Measurements from ENCODE around the gene DNAJC11.

The DNAJC11 gene

GRCh38 chr1:6596886-6597776 lies 104.5 kb downstream of the DNAJC11 start:
- WGBS: 95% methylated on average over 14 of the region's 15 CpGs
- Histone ChIP-seq H3K4me2 (ENCODE audit: low read length, poor library complexity, severe bottlenecking) (no peak overlapping the region), H3K27ac (ENCODE audit: low read length, poor library complexity, severe bottlenecking) (no peak overlapping the region), H3K36me3 (ENCODE audit: control insufficient read depth in 1 of 2, insufficient read depth in 2 of 2, low read depth in 1 of 2, low read length in 2 of 2) (peaks cover 67 to 70% of the 10 kb centered on the region in 2 experiments), H3K9ac (ENCODE audit: low read length) (peak overlapping the region; percentile 59), H2AK5ac (ENCODE audit: low read length, severe bottlenecking) (no peak overlapping the region), H2AFZ (ENCODE audit: low read depth, low read length) (no peak overlapping the region), H2BK5ac (ENCODE audit: low read depth, low read length, poor library complexity, severe bottlenecking) (no peak overlapping the region), H4K8ac (ENCODE audit: low read length) (no peak overlapping the region), H3K18ac (ENCODE audit: low read depth in 1 of 2, low read length in 2 of 2) (no peak overlapping the region), H3K4me3 (ENCODE audit: insufficient read depth in 1 of 2, low read depth in 1 of 2, low read length in 2 of 2) (peak overlapping the region in 1 of 2 experiments; percentile 52), H3K79me1 (replicated peaks; ENCODE audit: low read length, poor library complexity, severe bottlenecking) (peaks cover 51% of the 10 kb centered on the region), H3K4me1 (ENCODE audit: control insufficient read depth, insufficient read depth, low read depth, low read length) (peaks cover 29% of the 10 kb centered on the region), H4K91ac (ENCODE audit: low read length) (no peak overlapping the region), H2BK12ac (ENCODE audit: low read length in 2 of 2) (no peak overlapping the region), H2BK120ac (ENCODE audit: low read depth, low read length) (no peak overlapping the region), H2BK15ac (ENCODE audit: low read depth, poor library complexity, severe bottlenecking) (no peak overlapping the region), H3K14ac (ENCODE audit: low read length in 2 of 2) (no peak overlapping the region), H3K23ac (ENCODE audit: low read length in 2 of 2) (no peak overlapping the region), H3K9me3 (ENCODE audit: control insufficient read depth, low read length) (no peaks in the 10 kb centered on the region), H3K4ac (ENCODE audit: low read depth in 1 of 2, low read length in 2 of 2) (peak overlapping the region in 1 of 2 experiments; percentile 24), H3K27me3 (ENCODE audit: control insufficient read depth in 1 of 2, insufficient read depth in 1 of 2, low read length in 2 of 2) (no peaks in the 10 kb centered on the region)
- DNase-seq: no peak

- Histone ChIP-seq H3K23ac (ENCODE audit: low read length in 2 of 2) (no peak overlapping the region), H3K18ac (ENCODE audit: low read depth in 1 of 2, low read length in 2 of 2) (no peak overlapping the region), H3K14ac (ENCODE audit: low read length in 2 of 2) (no peak overlapping the region), H2AK5ac (ENCODE audit: low read length, severe bottlenecking) (no peak overlapping the region), H3K4me1 (ENCODE audit: control insufficient read depth, insufficient read depth, low read depth, low read length) (peaks cover 26% of the 10 kb centered on the region), H4K8ac (ENCODE audit: low read length) (no peak overlapping the region), H3K4me2 (ENCODE audit: low read length, poor library complexity, severe bottlenecking) (no peak overlapping the region), H2BK12ac (ENCODE audit: low read length in 2 of 2) (no peak overlapping the region), H3K36me3 (ENCODE audit: control insufficient read depth in 1 of 2, insufficient read depth in 2 of 2, low read depth in 1 of 2, low read length in 2 of 2) (peaks cover 73 to 77% of the 10 kb centered on the region in 2 experiments), H3K27me3 (ENCODE audit: control insufficient read depth in 1 of 2, insufficient read depth in 1 of 2, low read length in 2 of 2) (no peaks in the 10 kb centered on the region), H3K9me3 (ENCODE audit: control insufficient read depth, low read length) (no peaks in the 10 kb centered on the region), H3K4ac (ENCODE audit: low read depth in 1 of 2, low read length in 2 of 2) (no peak overlapping the region), H3K9ac (ENCODE audit: low read length) (peak overlapping the region; percentile 59), H3K27ac (ENCODE audit: low read length, poor library complexity, severe bottlenecking) (no peak overlapping the region), H2BK120ac (ENCODE audit: low read depth, low read length) (no peak overlapping the region), H3K4me3 (ENCODE audit: insufficient read depth in 1 of 2, low read depth in 1 of 2, low read length in 2 of 2) (peak overlapping the region in 1 of 2 experiments; percentile 52), H2BK5ac (ENCODE audit: low read depth, low read length, poor library complexity, severe bottlenecking) (no peak overlapping the region), H2AFZ (ENCODE audit: low read depth, low read length) (no peak overlapping the region), H3K79me1 (replicated peaks; ENCODE audit: low read length, poor library complexity, severe bottlenecking) (peaks cover 56% of the 10 kb centered on the region), H2BK15ac (ENCODE audit: low read depth, poor library complexity, severe bottlenecking) (no peak overlapping the region), H4K91ac (ENCODE audit: low read length) (no peak overlapping the region)
- DNase-seq: no peak
- WGBS: 86% methylated on average over 6 of the region's 7 CpGs
Observed at GRCh38 chr1:6596351-6596750, 105.3 kb downstream of the DNAJC11 start.

DNA sequence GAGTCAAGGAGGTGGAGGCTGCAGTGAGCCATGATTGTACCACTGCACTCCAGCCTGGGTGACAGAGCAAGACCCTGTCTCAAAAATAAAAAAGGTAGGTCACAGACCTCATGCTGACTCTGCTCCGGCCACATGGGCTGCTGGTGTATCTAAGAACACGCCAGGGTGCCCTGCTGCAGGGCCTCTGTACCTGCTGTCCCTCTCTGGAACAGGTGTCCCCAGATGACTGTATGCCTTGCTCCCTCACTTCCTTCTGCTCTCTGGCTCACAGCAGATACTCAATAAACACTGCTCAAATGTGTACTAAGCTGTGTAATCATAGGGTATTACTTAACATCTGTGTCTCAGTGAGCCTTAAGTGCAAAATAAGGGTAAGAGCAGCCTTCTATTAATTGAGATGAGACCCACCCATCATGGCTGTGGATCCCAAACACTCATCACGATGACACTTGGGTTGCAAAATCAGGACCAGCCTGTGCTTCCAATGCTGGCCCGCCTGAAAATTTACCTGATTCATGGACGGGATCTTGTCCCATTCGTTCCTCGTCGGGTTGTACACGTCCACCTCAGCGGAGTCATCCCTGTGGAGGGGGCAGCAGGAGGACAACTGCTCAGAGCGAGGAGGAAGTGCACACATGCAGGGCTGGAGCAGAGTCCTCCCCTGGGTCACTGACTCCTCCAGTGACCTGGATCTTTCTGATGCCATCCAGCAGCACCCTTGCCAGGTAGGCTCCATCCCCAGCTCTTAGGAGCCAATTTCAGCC lies 106.5 kb downstream of the DNAJC11 start:
- no peak overlapping the region for H2AFZ ChIP-seq (ENCODE audit: low read depth, low read length)
- no peak for DNase-seq
- H3K14ac ChIP-seq (ENCODE audit: low read length in 2 of 2): no peak overlapping the region
- no peak overlapping the region for H3K23ac ChIP-seq (ENCODE audit: low read length in 2 of 2)
- no peak overlapping the region for H3K18ac ChIP-seq (ENCODE audit: low read depth in 1 of 2, low read length in 2 of 2)
- WGBS: 96% methylated on average over 11 of the region's 11 CpGs
- H2BK15ac ChIP-seq (ENCODE audit: low read depth, poor library complexity, severe bottlenecking): no peak overlapping the region
- H3K27me3 ChIP-seq (ENCODE audit: control insufficient read depth in 1 of 2, insufficient read depth in 1 of 2, low read length in 2 of 2): no peaks in the 10 kb centered on the region
- H4K8ac ChIP-seq (ENCODE audit: low read length): no peak overlapping the region
- no peak overlapping the region for H2BK5ac ChIP-seq (ENCODE audit: low read depth, low read length, poor library complexity, severe bottlenecking)
- H4K91ac ChIP-seq (ENCODE audit: low read length): no peak overlapping the region
- peaks cover 19% of the 10 kb centered on the region for H3K4me1 ChIP-seq (ENCODE audit: control insufficient read depth, insufficient read depth, low read depth, low read length)
- H2AK5ac ChIP-seq (ENCODE audit: low read length, severe bottlenecking): no peak overlapping the region
- H2BK12ac ChIP-seq (ENCODE audit: low read length in 2 of 2): no peak overlapping the region
- H3K9me3 ChIP-seq (ENCODE audit: control insufficient read depth, low read length): no peaks in the 10 kb centered on the region
- no peak overlapping the region for H3K9ac ChIP-seq (ENCODE audit: low read length)
- H3K4ac ChIP-seq (ENCODE audit: low read depth in 1 of 2, low read length in 2 of 2): no peak overlapping the region
- no peak overlapping the region for H2BK120ac ChIP-seq (ENCODE audit: low read depth, low read length)
- no peak overlapping the region for H3K4me3 ChIP-seq (ENCODE audit: insufficient read depth in 1 of 2, low read depth in 1 of 2, low read length in 2 of 2)
- H3K36me3 ChIP-seq (ENCODE audit: control insufficient read depth in 1 of 2, insufficient read depth in 2 of 2, low read depth in 1 of 2, low read length in 2 of 2): peaks cover 82 to 89% of the 10 kb centered on the region in 2 experiments
- H3K27ac ChIP-seq (ENCODE audit: low read length, poor library complexity, severe bottlenecking): no peak overlapping the region
- H3K4me2 ChIP-seq (ENCODE audit: low read length, poor library complexity, severe bottlenecking): no peak overlapping the region
- H3K79me1 ChIP-seq (replicated peaks; ENCODE audit: low read length, poor library complexity, severe bottlenecking): peaks cover 62% of the 10 kb centered on the region

DNA sequence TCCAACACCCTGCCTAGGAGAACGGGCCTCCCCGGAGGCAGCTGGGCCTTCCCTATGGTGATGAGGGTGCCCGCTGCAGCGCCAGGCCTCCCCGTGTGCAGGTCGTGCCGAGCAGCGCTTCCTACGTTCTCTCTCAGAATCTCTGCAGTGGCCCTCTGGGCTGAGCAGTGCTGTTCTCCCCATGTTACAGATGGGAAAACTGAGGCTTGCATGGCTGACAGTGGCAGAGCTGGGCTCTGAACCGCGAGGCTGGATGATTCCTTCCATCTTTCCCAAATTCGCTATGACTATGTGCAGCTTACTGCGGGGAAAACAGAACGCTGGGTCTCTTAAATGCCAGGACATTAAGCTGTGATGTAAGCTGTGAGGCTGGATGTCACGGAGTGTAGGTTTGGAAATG lies 107.8 kb downstream of the DNAJC11 start:
- Histone ChIP-seq H2AFZ (ENCODE audit: low read depth, low read length) (no peak overlapping the region), H3K4ac (ENCODE audit: low read depth in 1 of 2, low read length in 2 of 2) (no peak overlapping the region), H2BK12ac (ENCODE audit: low read length in 2 of 2) (no peak overlapping the region), H3K27ac (ENCODE audit: low read length, poor library complexity, severe bottlenecking) (no peak overlapping the region), H3K14ac (ENCODE audit: low read length in 2 of 2) (no peak overlapping the region), H3K79me1 (replicated peaks; ENCODE audit: low read length, poor library complexity, severe bottlenecking) (peaks cover 59% of the 10 kb centered on the region), H3K4me3 (ENCODE audit: insufficient read depth in 1 of 2, low read depth in 1 of 2, low read length in 2 of 2) (no peak overlapping the region), H4K91ac (ENCODE audit: low read length) (no peak overlapping the region), H3K36me3 (ENCODE audit: control insufficient read depth in 1 of 2, insufficient read depth in 2 of 2, low read depth in 1 of 2, low read length in 2 of 2) (peaks cover 88 to 93% of the 10 kb centered on the region in 2 experiments), H3K4me2 (ENCODE audit: low read length, poor library complexity, severe bottlenecking) (no peak overlapping the region), H3K9me3 (ENCODE audit: control insufficient read depth, low read length) (no peaks in the 10 kb centered on the region), H2BK5ac (ENCODE audit: low read depth, low read length, poor library complexity, severe bottlenecking) (no peak overlapping the region), H2BK15ac (ENCODE audit: low read depth, poor library complexity, severe bottlenecking) (no peak overlapping the region), H3K4me1 (ENCODE audit: control insufficient read depth, insufficient read depth, low read depth, low read length) (peaks cover 8% of the 10 kb centered on the region), H4K8ac (ENCODE audit: low read length) (no peak overlapping the region), H3K18ac (ENCODE audit: low read depth in 1 of 2, low read length in 2 of 2) (no peak overlapping the region), H2BK120ac (ENCODE audit: low read depth, low read length) (no peak overlapping the region), H3K27me3 (ENCODE audit: control insufficient read depth in 1 of 2, insufficient read depth in 1 of 2, low read length in 2 of 2) (no peaks in the 10 kb centered on the region), H3K9ac (ENCODE audit: low read length) (no peak overlapping the region), H3K23ac (ENCODE audit: low read length in 2 of 2) (no peak overlapping the region), H2AK5ac (ENCODE audit: low read length, severe bottlenecking) (no peak overlapping the region)
- DNase-seq: no peak
- WGBS: 97% methylated on average over 15 of the region's 15 CpGs
